SK-N-SH (cell line): ENCODE data around the gene PCSK5. TPM values are rescaled to one million over a fixed set of nuclear protein-coding genes. Genes with fewer than 3 reads are reported as not detected.

Source experiments
- CTCF ChIA-PET: fragments of 300-600, 350-600 bp; formaldehyde crosslinking; extraction: SDS; loops from one replicate; lab custom pipeline; 2021; lab: Yijun Ruan, JAX
- POLR2A ChIA-PET: fragments of 350-600 bp; sonication (Branson Sonifier 250); formaldehyde crosslinking; extraction: SDS; loops from one replicate; lab custom pipeline; 2020; ENCODE audit warnings: antibody characterized with exemption, inconsistent platforms; lab: Yijun Ruan, JAX
- DNase-seq: peaks from one replicate; pipeline ENCODE4 v3.0.0; 2012
- H2AFZ ChIP-seq: fragments of 200-600 bp; sonication (generic); 2 replicates; pipeline ENCODE4 v1.8.1; 2016; ENCODE audit warnings: antibody characterized with exemption, mild to moderate bottlenecking, low read depth
- H3F3A ChIP-seq: fragments of 200-600 bp; sonication (generic); replicated peaks from 2 replicates; pipeline ENCODE3; 2016; ENCODE audit warnings: antibody characterized with exemption, mild to moderate bottlenecking; ENCODE audit not compliant: insufficient read depth
- H3K27ac ChIP-seq, 2 experiments: fragments of 200-500 bp in 1 of 2; fragments of 200-600 bp in 1 of 2; sonication (Bioruptor generic) in 1 of 2; sonication (generic), shearing (Covaris generic) in 1 of 2; 2 replicates each; pipeline versions ENCODE4 v1.5.1 to v1.6.1; 2014 to 2016; ENCODE audit warnings: low read depth in 2 of 2, inconsistent platforms in 1 of 2, low read length in 1 of 2, mild to moderate bottlenecking in 1 of 2, mixed read lengths in 1 of 2
- H3K27me3 ChIP-seq: fragments of 200-600 bp; sonication (generic), shearing (Covaris generic); 2 replicates; pipeline ENCODE4 v1.6.1; 2016; ENCODE audit warnings: mixed run types; ENCODE audit not compliant: insufficient read depth
- H3K36me3 ChIP-seq, 2 experiments: fragments of 200-500 bp in 1 of 2; fragments of 200-600 bp in 1 of 2; sonication (Bioruptor generic) in 1 of 2; sonication (generic) in 1 of 2; replicated peaks in 1 of 2; 2 replicates each; pipeline versions ENCODE3 to v1.5.1; 2014 to 2016; ENCODE audit warnings: low read length in 1 of 2, mild to moderate bottlenecking in 1 of 2; ENCODE audit not compliant: insufficient read depth in 2 of 2, control insufficient read depth in 1 of 2
- H3K4me1 ChIP-seq, 2 experiments: fragments of 200-500 bp in 1 of 2; fragments of 200-600 bp in 1 of 2; sonication (Bioruptor generic) in 1 of 2; sonication (generic), shearing (Covaris generic) in 1 of 2; 2 replicates each; pipeline versions ENCODE4 v1.5.1 to v1.6.1; 2014 to 2016; ENCODE audit warnings: low read depth in 1 of 2, low read length in 1 of 2, mixed run types in 1 of 2; ENCODE audit not compliant: insufficient read depth in 2 of 2, control insufficient read depth in 1 of 2
- H3K4me2 ChIP-seq: fragments of 200-600 bp; sonication (generic), shearing (Covaris generic); 2 replicates; pipeline ENCODE4 v1.6.1; 2017; ENCODE audit warnings: mixed run types
- H3K4me3 ChIP-seq, 2 experiments: fragments of 200-500 bp in 1 of 2; fragments of 200-600 bp in 1 of 2; sonication (Bioruptor generic) in 1 of 2; sonication (generic), shearing (Covaris generic) in 1 of 2; 2 replicates each; pipeline versions ENCODE4 v1.5.1 to v1.8.1; 2014 to 2016; ENCODE audit warnings: low read depth in 2 of 2, inconsistent platforms in 1 of 2, low read length in 1 of 2, mild to moderate bottlenecking in 1 of 2, mixed read lengths in 1 of 2, moderate library complexity in 1 of 2
- H3K79me2 ChIP-seq: fragments of 200-600 bp; sonication (generic); 2 replicates; pipeline ENCODE4 v1.8.1; 2017; ENCODE audit warnings: mild to moderate bottlenecking; ENCODE audit not compliant: insufficient read depth
- H3K9ac ChIP-seq: fragments of 200-600 bp; sonication (generic); 2 replicates; pipeline ENCODE4 v1.6.1; 2017; ENCODE audit warnings: mixed run types
- H3K9me2 ChIP-seq: fragments of 200-600 bp; sonication (generic); 2 replicates; pipeline ENCODE4 v1.6.1; 2017; ENCODE audit warnings: mixed run types
- H3K9me3 ChIP-seq: fragments of 200-600 bp; sonication (generic); 2 replicates; pipeline ENCODE4 v1.6.1; 2017; ENCODE audit warnings: mixed run types, mild to moderate bottlenecking, moderate library complexity
- H4K20me1 ChIP-seq: fragments of 200-600 bp; sonication (generic); 2 replicates; pipeline ENCODE4 v1.6.1; 2017; ENCODE audit warnings: mild to moderate bottlenecking, mixed run types; ENCODE audit not compliant: insufficient read depth
- ELF1 ChIP-seq: IDR thresholded peaks from 2 replicates; pipeline ENCODE4 v1.4.0; 2012
- EZH2phosphoT487 ChIP-seq: fragments of 200-600 bp; sonication (generic); IDR thresholded peaks from 2 replicates; pipeline ENCODE4 v1.6.1; 2017; ENCODE audit warnings: low read depth, mixed run types, mild to moderate bottlenecking, antibody characterized with exemption, moderate library complexity, borderline replicate concordance
- FOSL2 ChIP-seq: IDR thresholded peaks from 2 replicates; pipeline ENCODE4 v1.4.0; 2012; ENCODE audit warnings: low read depth, mild to moderate bottlenecking, moderate library complexity, borderline replicate concordance
- FOXJ3 ChIP-seq: sonication (generic); formaldehyde crosslinking; IDR thresholded peaks from 2 replicates; pipeline ENCODE4 v1.5.1; 2020; ENCODE audit warnings: mild to moderate bottlenecking, missing genetic modification reagents
- FOXM1 ChIP-seq: IDR thresholded peaks from 2 replicates; pipeline ENCODE4 v1.4.0; 2012; ENCODE audit warnings: low read depth, mild to moderate bottlenecking
- MEF2A ChIP-seq: IDR thresholded peaks from 2 replicates; pipeline ENCODE4 v1.4.0; 2012; ENCODE audit warnings: low read depth, borderline replicate concordance
- MXI1 ChIP-seq: IDR thresholded peaks from 2 replicates; pipeline ENCODE4 v1.6.1; 2012; ENCODE audit warnings: mild to moderate bottlenecking, low read depth, low read length, improper control_type of control experiment
- NRF1 ChIP-seq: IDR thresholded peaks from 2 replicates; pipeline ENCODE4 v1.6.1; 2012; ENCODE audit warnings: low read depth, mild to moderate bottlenecking, low read length
- PBX3 ChIP-seq: IDR thresholded peaks from 2 replicates; pipeline ENCODE4; 2012
- POLR2AphosphoS5 ChIP-seq: IDR thresholded peaks from 2 replicates; pipeline ENCODE4 v1.6.1; 2012; ENCODE audit warnings: low read depth, low read length
- RAD21 ChIP-seq: IDR thresholded peaks from 2 replicates; pipeline ENCODE4 v1.6.1; 2012; ENCODE audit warnings: mild to moderate bottlenecking, low read length
- RCOR1 ChIP-seq: fragments of 150-350 bp; IDR thresholded peaks from 2 replicates; pipeline ENCODE4 v1.6.1; 2017; ENCODE audit warnings: antibody characterized with exemption, low read length
- RFX5 ChIP-seq: IDR thresholded peaks from 2 replicates; pipeline ENCODE4 v1.6.1; 2012; ENCODE audit warnings: mild to moderate bottlenecking, improper control_type of control experiment, low read length
- SIN3A ChIP-seq: IDR thresholded peaks from 2 replicates; pipeline ENCODE4 v1.6.1; 2012; ENCODE audit warnings: low read depth, mild to moderate bottlenecking, low read length, moderate library complexity, borderline replicate concordance
- TAF1 ChIP-seq: IDR thresholded peaks from 2 replicates; pipeline ENCODE4 v1.6.1; 2012; ENCODE audit warnings: low read depth, mild to moderate bottlenecking, low read length, moderate library complexity, borderline replicate concordance
- TCF12 ChIP-seq: IDR thresholded peaks from 2 replicates; pipeline ENCODE4 v1.4.0; 2012
- TEAD4 ChIP-seq: IDR thresholded peaks from 2 replicates; pipeline ENCODE4 v1.4.0; 2012; ENCODE audit warnings: mild to moderate bottlenecking, borderline replicate concordance; ENCODE audit not compliant: insufficient read depth
- WGBS: methylation state at CpG from one replicate; pipeline ENCODE4 v1.1.6; 2017; ENCODE audit warnings: low lambda C conversion rate; 5-methylcytosine and 5-hydroxymethylcytosine counted together
- polyA plus RNA-seq, 3 experiments: library from polyadenylated mRNA; depleted of rRNA; stranded (reverse); fragments of >200 nt; gene quantifications; 2 replicates each; pipeline ENCODE4 v1.2.3, GENCODE V29; 2012
- TF ChIP-seq, protein P1 (sequence below): IDR thresholded peaks from 2 replicates; pipeline ENCODE4 v1.4.0; 2012; ENCODE audit warnings: low read depth, borderline replicate concordance
- TF ChIP-seq, protein P2 (sequence below): IDR thresholded peaks from 2 replicates; pipeline ENCODE4 v1.6.1; 2012; ENCODE audit warnings: mild to moderate bottlenecking, low read depth, low read length, moderate library complexity
- TF ChIP-seq, protein P3 (sequence below): fragments of 150-350 bp; IDR thresholded peaks from 2 replicates; pipeline ENCODE4 v1.6.1; 2017; ENCODE audit warnings: antibody characterized with exemption, low read length, low read depth, borderline replicate concordance
- TF ChIP-seq, protein P4 (sequence below): IDR thresholded peaks from 2 replicates; pipeline ENCODE4 v1.4.0; 2012; ENCODE audit warnings: low read depth
- TF ChIP-seq, protein P5 (sequence below): fragments of 150-350 bp; IDR thresholded peaks from 2 replicates; pipeline ENCODE4 v1.6.1; 2016; ENCODE audit warnings: mild to moderate bottlenecking, low read depth, low read length

The PCSK5 gene
- polyA plus RNA-seq, 1 of the 3 experiments (the other 2 are of a cell fraction), result 0.08 TPM

DNA sequence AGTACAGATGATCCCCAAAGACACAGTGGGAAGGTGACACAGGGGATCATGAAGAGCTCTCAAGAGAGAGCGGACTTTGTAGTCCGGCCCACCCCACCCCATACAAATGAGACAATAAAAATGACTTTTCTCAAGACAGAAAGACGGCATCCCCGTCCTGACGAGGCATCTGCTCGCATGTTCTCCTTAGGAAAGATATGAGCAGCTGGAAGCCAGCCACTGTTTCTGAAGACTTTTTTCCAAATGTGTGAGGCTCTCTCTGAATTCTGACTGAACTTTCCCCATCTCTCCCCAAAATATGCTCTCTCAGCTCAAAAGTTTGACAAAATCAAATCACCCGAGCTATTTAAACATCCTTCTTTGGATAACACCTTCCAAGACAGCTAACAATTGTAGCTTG, 398.6 kb downstream of the PCSK5 start:
- POLR2A ChIA-PET, result no interaction called here
- H3K9me2 ChIP-seq, result no peaks in the 10 kb centered on the region
- 18% methylated on average over 7 of the region's 7 CpGs for WGBS
- no peak overlapping the region for H2AFZ ChIP-seq
- no peak for DNase-seq
- no peaks in the 10 kb centered on the region for H3K36me3 ChIP-seq
- TF ChIP-seq, protein P1, sequence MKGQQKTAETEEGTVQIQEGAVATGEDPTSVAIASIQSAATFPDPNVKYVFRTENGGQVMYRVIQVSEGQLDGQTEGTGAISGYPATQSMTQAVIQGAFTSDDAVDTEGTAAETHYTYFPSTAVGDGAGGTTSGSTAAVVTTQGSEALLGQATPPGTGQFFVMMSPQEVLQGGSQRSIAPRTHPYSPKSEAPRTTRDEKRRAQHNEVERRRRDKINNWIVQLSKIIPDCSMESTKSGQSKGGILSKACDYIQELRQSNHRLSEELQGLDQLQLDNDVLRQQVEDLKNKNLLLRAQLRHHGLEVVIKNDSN, result no peak
- TF ChIP-seq, protein P2, sequence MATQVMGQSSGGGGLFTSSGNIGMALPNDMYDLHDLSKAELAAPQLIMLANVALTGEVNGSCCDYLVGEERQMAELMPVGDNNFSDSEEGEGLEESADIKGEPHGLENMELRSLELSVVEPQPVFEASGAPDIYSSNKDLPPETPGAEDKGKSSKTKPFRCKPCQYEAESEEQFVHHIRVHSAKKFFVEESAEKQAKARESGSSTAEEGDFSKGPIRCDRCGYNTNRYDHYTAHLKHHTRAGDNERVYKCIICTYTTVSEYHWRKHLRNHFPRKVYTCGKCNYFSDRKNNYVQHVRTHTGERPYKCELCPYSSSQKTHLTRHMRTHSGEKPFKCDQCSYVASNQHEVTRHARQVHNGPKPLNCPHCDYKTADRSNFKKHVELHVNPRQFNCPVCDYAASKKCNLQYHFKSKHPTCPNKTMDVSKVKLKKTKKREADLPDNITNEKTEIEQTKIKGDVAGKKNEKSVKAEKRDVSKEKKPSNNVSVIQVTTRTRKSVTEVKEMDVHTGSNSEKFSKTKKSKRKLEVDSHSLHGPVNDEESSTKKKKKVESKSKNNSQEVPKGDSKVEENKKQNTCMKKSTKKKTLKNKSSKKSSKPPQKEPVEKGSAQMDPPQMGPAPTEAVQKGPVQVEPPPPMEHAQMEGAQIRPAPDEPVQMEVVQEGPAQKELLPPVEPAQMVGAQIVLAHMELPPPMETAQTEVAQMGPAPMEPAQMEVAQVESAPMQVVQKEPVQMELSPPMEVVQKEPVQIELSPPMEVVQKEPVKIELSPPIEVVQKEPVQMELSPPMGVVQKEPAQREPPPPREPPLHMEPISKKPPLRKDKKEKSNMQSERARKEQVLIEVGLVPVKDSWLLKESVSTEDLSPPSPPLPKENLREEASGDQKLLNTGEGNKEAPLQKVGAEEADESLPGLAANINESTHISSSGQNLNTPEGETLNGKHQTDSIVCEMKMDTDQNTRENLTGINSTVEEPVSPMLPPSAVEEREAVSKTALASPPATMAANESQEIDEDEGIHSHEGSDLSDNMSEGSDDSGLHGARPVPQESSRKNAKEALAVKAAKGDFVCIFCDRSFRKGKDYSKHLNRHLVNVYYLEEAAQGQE, result no peak
- TF ChIP-seq ELF1 (no peak), PBX3 (no peak), EZH2phosphoT487 (no peak), SIN3A (no peak), NRF1 (no peak), RFX5 (no peak), FOXM1 (no peak), RAD21 (no peak)
- TF ChIP-seq, protein P3, sequence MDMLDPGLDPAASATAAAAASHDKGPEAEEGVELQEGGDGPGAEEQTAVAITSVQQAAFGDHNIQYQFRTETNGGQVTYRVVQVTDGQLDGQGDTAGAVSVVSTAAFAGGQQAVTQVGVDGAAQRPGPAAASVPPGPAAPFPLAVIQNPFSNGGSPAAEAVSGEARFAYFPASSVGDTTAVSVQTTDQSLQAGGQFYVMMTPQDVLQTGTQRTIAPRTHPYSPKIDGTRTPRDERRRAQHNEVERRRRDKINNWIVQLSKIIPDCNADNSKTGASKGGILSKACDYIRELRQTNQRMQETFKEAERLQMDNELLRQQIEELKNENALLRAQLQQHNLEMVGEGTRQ, result no peak
- no peaks in the 10 kb centered on the region for H3F3A ChIP-seq
- no peak overlapping the region for H3K9ac ChIP-seq
- no peaks in the 10 kb centered on the region for H3K79me2 ChIP-seq
- no peak overlapping the region for H3K4me3 ChIP-seq
- CTCF ChIA-PET, result interaction anchor here (2.2 kb wide), 1 partner anchor 14 kb away, joined by 12 read pairs; no protein-coding TSS in a partner anchor
- H3K4me2 ChIP-seq, result no peak overlapping the region
- no peaks in the 10 kb centered on the region for H4K20me1 ChIP-seq
- H3K27me3 ChIP-seq, result peaks cover 27% of the 10 kb centered on the region; the same call in 1 of the 2 replicates
- no peaks in the 10 kb centered on the region for H3K4me1 ChIP-seq
- H3K27ac ChIP-seq, result no peak overlapping the region
- no peaks in the 10 kb centered on the region for H3K9me3 ChIP-seq

DNA sequence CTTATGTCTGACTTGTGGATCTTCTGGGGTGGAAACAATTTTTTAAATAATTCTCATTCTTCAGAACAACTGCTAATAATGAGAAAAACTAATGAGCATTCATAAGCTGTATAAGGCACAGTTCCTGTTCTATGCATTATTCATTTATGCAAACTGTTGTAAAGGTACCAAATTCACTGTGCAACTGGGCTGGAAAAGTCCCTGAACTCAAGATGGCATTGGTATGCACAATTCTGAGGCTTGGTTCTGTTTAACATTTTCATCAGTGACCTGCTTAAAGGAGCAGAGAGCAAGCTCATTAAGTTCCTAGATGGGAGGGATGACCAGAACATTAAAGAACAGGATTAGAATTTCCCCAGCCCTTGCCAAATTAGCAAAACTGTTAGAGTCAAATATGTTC, 399.2 kb downstream of the PCSK5 start:
- Histone ChIP-seq H3K4me1 (no peaks in the 10 kb centered on the region), H3F3A (no peaks in the 10 kb centered on the region), H3K9ac (no peak overlapping the region), H3K27me3 (peaks cover 27% of the 10 kb centered on the region; the same call in 1 of the 2 replicates), H4K20me1 (no peaks in the 10 kb centered on the region), H3K36me3 (no peaks in the 10 kb centered on the region), H3K9me3 (no peaks in the 10 kb centered on the region), H3K4me2 (no peak overlapping the region), H3K27ac (no peak overlapping the region), H3K9me2 (no peaks in the 10 kb centered on the region), H2AFZ (no peak overlapping the region), H3K4me3 (no peak overlapping the region), H3K79me2 (no peaks in the 10 kb centered on the region)
- DNase-seq, result no peak
- ChIA-PET CTCF (interaction anchor here (2.2 kb wide), 1 partner anchor 13 kb away, joined by 12 read pairs; no protein-coding TSS in a partner anchor), POLR2A (no interaction called here)
- TF ChIP-seq MEF2A, result no peak
- no peak for TF ChIP-seq FOXJ3 (CRISPR knock-in tag)
- TF ChIP-seq TCF12, result no peak
- no peak for TF ChIP-seq ELF1
- TF ChIP-seq, protein P4, sequence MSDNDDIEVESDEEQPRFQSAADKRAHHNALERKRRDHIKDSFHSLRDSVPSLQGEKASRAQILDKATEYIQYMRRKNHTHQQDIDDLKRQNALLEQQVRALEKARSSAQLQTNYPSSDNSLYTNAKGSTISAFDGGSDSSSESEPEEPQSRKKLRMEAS, result no peak
- TF ChIP-seq, protein P5, sequence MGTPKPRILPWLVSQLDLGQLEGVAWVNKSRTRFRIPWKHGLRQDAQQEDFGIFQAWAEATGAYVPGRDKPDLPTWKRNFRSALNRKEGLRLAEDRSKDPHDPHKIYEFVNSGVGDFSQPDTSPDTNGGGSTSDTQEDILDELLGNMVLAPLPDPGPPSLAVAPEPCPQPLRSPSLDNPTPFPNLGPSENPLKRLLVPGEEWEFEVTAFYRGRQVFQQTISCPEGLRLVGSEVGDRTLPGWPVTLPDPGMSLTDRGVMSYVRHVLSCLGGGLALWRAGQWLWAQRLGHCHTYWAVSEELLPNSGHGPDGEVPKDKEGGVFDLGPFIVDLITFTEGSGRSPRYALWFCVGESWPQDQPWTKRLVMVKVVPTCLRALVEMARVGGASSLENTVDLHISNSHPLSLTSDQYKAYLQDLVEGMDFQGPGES, result no peak
- no peak for TF ChIP-seq RAD21
- no peak for TF ChIP-seq POLR2AphosphoS5
- TF ChIP-seq RFX5, result no peak
- TF ChIP-seq SIN3A, result no peak
- no peak for TF ChIP-seq TEAD4
- TF ChIP-seq MXI1, result no peak
- no peak for TF ChIP-seq RCOR1
- no peak for TF ChIP-seq TAF1
- TF ChIP-seq FOSL2, result no peak
